HepG2 (cell line): ENCODE measurements around the gene NDRG3. TPM values are rescaled to one million over a fixed set of nuclear protein-coding genes. Genes with fewer than 3 reads are reported as not detected.

Experiments
- ARHGAP35 ChIP-seq: sonication (generic); formaldehyde crosslinking; IDR thresholded peaks from 2 replicates; pipeline ENCODE4 v1.9.0; 2022; ENCODE audit warnings: mild to moderate bottlenecking, inconsistent platforms, moderate library complexity, missing genetic modification reagents, borderline replicate concordance
- ATF7-NPFF ChIP-seq: sonication (generic); formaldehyde crosslinking; IDR thresholded peaks from 2 replicates; pipeline ENCODE4 v1.8.1; 2023; ENCODE audit warnings: mild to moderate bottlenecking, low read depth, missing genetic modification reagents, moderate library complexity
- BCL6 ChIP-seq: IDR thresholded peaks from 2 replicates; pipeline ENCODE4 v1.6.1; 2016; ENCODE audit warnings: missing genetic modification reagents, missing compliant biosample characterization
- BORCS8-MEF2B ChIP-seq: sonication (generic); formaldehyde crosslinking; IDR thresholded peaks from 2 replicates; pipeline ENCODE4 v1.8.0; 2022; ENCODE audit warnings: mild to moderate bottlenecking, missing genetic modification reagents
- CREBL2 ChIP-seq: sonication (generic); formaldehyde crosslinking; IDR thresholded peaks from 2 replicates; pipeline ENCODE4 v1.8.1; 2023; ENCODE audit warnings: missing genetic modification reagents, mild to moderate bottlenecking, borderline replicate concordance
- DMAP1 ChIP-seq: IDR thresholded peaks from 2 replicates; pipeline ENCODE4 v1.6.1; 2016
- DMTF1 ChIP-seq: sonication (generic); formaldehyde crosslinking; IDR thresholded peaks from 2 replicates; pipeline ENCODE4 v1.4.0; 2020; ENCODE audit warnings: mild to moderate bottlenecking, missing genetic modification reagents
- MED1 ChIP-seq: sonication (generic); formaldehyde crosslinking; IDR thresholded peaks from 2 replicates; pipeline ENCODE4 v1.4.0; 2020; ENCODE audit warnings: missing genetic modification reagents
- MEIS1 ChIP-seq: sonication (generic); formaldehyde crosslinking; IDR thresholded peaks from 2 replicates; pipeline ENCODE4 v1.9.0; 2021; ENCODE audit warnings: mild to moderate bottlenecking, missing genetic modification reagents, moderate library complexity, borderline replicate concordance
- MIER2 ChIP-seq: IDR thresholded peaks from 2 replicates; pipeline ENCODE4 v1.6.1; 2016; ENCODE audit warnings: missing biosample characterization, missing genetic modification reagents
- PHF8 ChIP-seq: sonication (generic); formaldehyde crosslinking; IDR thresholded peaks from 2 replicates; pipeline ENCODE4 v1.5.0; 2020; ENCODE audit warnings: missing genetic modification reagents
- TFDP1 ChIP-seq: IDR thresholded peaks from 2 replicates; pipeline ENCODE4 v1.6.1; 2016; ENCODE audit warnings: missing compliant biosample characterization, missing genetic modification reagents, borderline replicate concordance
- THAP9 ChIP-seq: sonication (generic); formaldehyde crosslinking; IDR thresholded peaks from 2 replicates; pipeline ENCODE4; 2020; ENCODE audit warnings: missing genetic modification reagents, mild to moderate bottlenecking, borderline replicate concordance
- ZFP36 ChIP-seq: fragments of 150-350 bp; IDR thresholded peaks from 2 replicates; pipeline ENCODE4 v1.6.1; 2018; ENCODE audit warnings: borderline replicate concordance, low read length, low read depth; ENCODE audit not compliant: partially characterized antibody
- ZNF33B ChIP-seq: sonication (generic); formaldehyde crosslinking; IDR thresholded peaks from 2 replicates; pipeline ENCODE4 v1.5.1; 2020; ENCODE audit warnings: mild to moderate bottlenecking, missing genetic modification reagents
- ZNF503 ChIP-seq: sonication (generic); formaldehyde crosslinking; IDR thresholded peaks from 2 replicates; pipeline ENCODE4 v1.4.0; 2020; ENCODE audit warnings: missing genetic modification reagents
- ZNF678 ChIP-seq: sonication (generic); formaldehyde crosslinking; IDR thresholded peaks from 2 replicates; pipeline ENCODE4 v1.4.0; 2020; ENCODE audit warnings: mild to moderate bottlenecking, missing genetic modification reagents
- ZNF7 ChIP-seq: IDR thresholded peaks from 2 replicates; pipeline ENCODE4 v1.6.1; 2016; ENCODE audit warnings: missing biosample characterization, missing genetic modification reagents
- ZNF704 ChIP-seq: sonication (generic); formaldehyde crosslinking; IDR thresholded peaks from 2 replicates; pipeline ENCODE4 v1.8.1; 2023; ENCODE audit warnings: mild to moderate bottlenecking, inconsistent platforms, moderate library complexity, missing genetic modification reagents, borderline replicate concordance
- polyA plus RNA-seq, 8 experiments: library from polyadenylated mRNA; depleted of rRNA in 3 of 8; stranded (reverse) in 7 of 8; unstranded in 1 of 8; fragments of >200 nt; fragmentation: Illumina TruSeq in 4 of 8; extraction: Trizol in 4 of 8; gene quantifications; 2 replicates each; pipeline versions ENCODE4 v1.2.1 to v1.2.3, GENCODE V29; 2011 to 2016; ENCODE audit warnings: low read depth in 4 of 8, missing spikeins in 1 of 8, mixed read lengths in 1 of 8; ENCODE audit not compliant: insufficient read depth in 1 of 8
- total RNA-seq, 5 experiments: library from RNA; depleted of rRNA; stranded (reverse); fragments of >200 nt; fragmentation: Illumina TruSeq; extraction: Trizol; gene quantifications; 2 replicates each; pipeline ENCODE4 v1.2.3, GENCODE V29; 2016; ENCODE audit warnings: low read depth in 1 of 5

The NDRG3 gene
- total and polyA plus RNA-seq, 2 of the 13 experiments (the other 11 are each of a cell fraction or from before 2014, with no cell fraction given), result 36.0 to 40.5 TPM

GRCh38 chr20:36632487-36633284, 113.2 kb downstream of the NDRG3 start (continued):
- TF ChIP-seq DMTF1 (CRISPR knock-in tag), result peak; percentile 84; the same call in 1 of the 2 replicates
- no peak for TF ChIP-seq MIER2
- TF ChIP-seq PHF8 (CRISPR knock-in tag), result peak; percentile 20
- TF ChIP-seq ARHGAP35, result peak; percentile 18; the same call in 1 of the 2 replicates
- TF ChIP-seq MED1 (CRISPR knock-in tag), result peak; percentile 54
- no peak for TF ChIP-seq ZFP36
- TF ChIP-seq TFDP1 (CRISPR knock-in tag), result peak; percentile 15; the same call in 1 of the 2 replicates
- TF ChIP-seq DMAP1 (CRISPR knock-in tag), result peak; percentile 53
- TF ChIP-seq ZNF704 (CRISPR knock-in tag), result peak; percentile 54; the same call in 1 of the 2 replicates
- TF ChIP-seq ZNF503 (CRISPR knock-in tag), result no peak; the same call in 1 of the 2 replicates
- peak; percentile 54; the same call in 1 of the 2 replicates for TF ChIP-seq THAP9
- TF ChIP-seq ZNF7, result no peak
- TF ChIP-seq BCL6 (CRISPR knock-in tag), result peak; percentile 74
- no peak; the same call in 1 of the 2 replicates for TF ChIP-seq ATF7-NPFF
- TF ChIP-seq BORCS8-MEF2B, result peak; percentile 81
- no peak for TF ChIP-seq CREBL2 (CRISPR knock-in tag)
- TF ChIP-seq ZNF678 (CRISPR knock-in tag), result no peak
- no peak; the same call in 1 of the 2 replicates for TF ChIP-seq ZNF33B
- TF ChIP-seq MEIS1 (CRISPR knock-in tag), result peak; percentile 69; the same call in 1 of the 2 replicates
